ENCODE results near the gene OR10A2.
"Not testable (repeated sequence)": the region's sequence is repeated elsewhere in the genome, so short reads cannot be mapped to it uniquely, and the experiment has no call there.

Gene OR10A2

GRCh38 chr11:6888830-6889229 lies 26.0 kb downstream of the OR10A2 start:
- no peak for DNase-seq

- no peak for DNase-seq
These were observed 27.0 kb downstream of the OR10A2 start for GRCh38 chr11:6889835-6890234.

GRCh38 chr11:6892400-6892799 lies 29.5 kb downstream of the OR10A2 start, which contains the start of gene OR2D2:
TSS of gene OR2D2 (minus strand) at chr11:6892500. CDS start at chr11:6892500, 0 bp downstream.
- no peak for DNase-seq

GRCh38 chr11:6894097-6894496 lies 31.2 kb downstream of the OR10A2 start:
- DNase-seq = no peak

- no peak for DNase-seq
These were observed 32.2 kb downstream of the OR10A2 start for GRCh38 chr11:6895010-6895409.

- DNase-seq = no peak
These were observed 36.1 kb downstream of the OR10A2 start for GRCh38 chr11:6898911-6899310.

GRCh38 chr11:6900327-6900999 lies 37.6 kb downstream of the OR10A2 start:
- no peak for DNase-seq

- not testable (repeated sequence) for DNase-seq
These were observed 41.9 kb downstream of the OR10A2 start for GRCh38 chr11:6904804-6905203.

GRCh38 chr11:6911378-6911777 lies 48.5 kb downstream of the OR10A2 start:
- DNase-seq = no peak

- DNase-seq = no peak
These were observed 49.1 kb downstream of the OR10A2 start for GRCh38 chr11:6911948-6912347.

GRCh38 chr11:6919698-6920097 lies 56.8 kb downstream of the OR10A2 start:
- DNase-seq = no peak

- no peak for DNase-seq
These were observed 57.8 kb downstream of the OR10A2 start, which contains the start of gene OR2D3 for GRCh38 chr11:6920702-6921101. TSS of gene OR2D3 (plus strand) at chr11:6921002. CDS start at chr11:6921002, 0 bp downstream.

Measured in NCI-H748 treated with DMSO at 0.1 percent for 48 hours (cell line).